ENCODE measurements around the gene PLCL2.
"Not testable (repeated sequence)": the region's sequence is repeated elsewhere in the genome, so short reads cannot be mapped to it uniquely, and the experiment has no call there.

The PLCL2 gene

GRCh38 chr3:17122758-17123157 is 238.0 kb downstream of the PLCL2 start:
- Histone ChIP-seq H3K9me3 (ENCODE audit: insufficient read depth, low read length, severe bottlenecking) (peaks cover 8% of the 10 kb centered on the region), H3K4me3 (ENCODE audit: low read depth in 1 of 2, low read length in 2 of 2) (no peak overlapping the region), H3K4me2 (ENCODE audit: insufficient read depth, low read length) (no peak overlapping the region), H3K9ac (ENCODE audit: low read depth, low read length) (no peak overlapping the region), H3K4me1 (ENCODE audit: insufficient read depth, low read length) (no peaks in the 10 kb centered on the region), H3K36me3 (ENCODE audit: insufficient read depth, low read length) (no peaks in the 10 kb centered on the region), H2AFZ (ENCODE audit: low read depth, low read length) (no peak overlapping the region), H4K20me1 (ENCODE audit: insufficient read depth, low read length) (no peaks in the 10 kb centered on the region), H3K27me3 (ENCODE audit: insufficient read depth, low read length, poor library complexity) (no peaks in the 10 kb centered on the region), H3K27ac (ENCODE audit: low read length) (no peak overlapping the region), H3K79me2 (ENCODE audit: insufficient read depth, low read length) (no peaks in the 10 kb centered on the region)
- DNase-seq (no peak), ATAC-seq (ENCODE audit: insufficient read depth, low read depth) (no peak)
- TF ChIP-seq CTCF (IDR thresholded peaks at IDR 0.05; ENCODE audit: borderline replicate concordance, extremely low read depth, low read length, poor library complexity, severe bottlenecking) = no peak
- TF ChIP-seq EZH2 (IDR thresholded peaks at IDR 0.05; ENCODE audit: borderline replicate concordance, low read depth, low read length, severe bottlenecking) = no peak

GRCh38 chr3:17125738-17126442 is 241.1 kb downstream of the PLCL2 start:
- Histone ChIP-seq H3K4me3 (ENCODE audit: low read depth in 1 of 2, low read length in 2 of 2) (no peak overlapping the region), H3K36me3 (ENCODE audit: insufficient read depth, low read length) (no peaks in the 10 kb centered on the region), H4K20me1 (ENCODE audit: insufficient read depth, low read length) (no peaks in the 10 kb centered on the region), H3K4me2 (ENCODE audit: insufficient read depth, low read length) (no peak overlapping the region), H3K27me3 (ENCODE audit: insufficient read depth, low read length, poor library complexity) (no peaks in the 10 kb centered on the region), H3K27ac (ENCODE audit: low read length) (no peak overlapping the region), H3K4me1 (ENCODE audit: insufficient read depth, low read length) (no peaks in the 10 kb centered on the region), H3K79me2 (ENCODE audit: insufficient read depth, low read length) (no peaks in the 10 kb centered on the region), H3K9me3 (ENCODE audit: insufficient read depth, low read length, severe bottlenecking) (peaks cover 8% of the 10 kb centered on the region), H3K9ac (ENCODE audit: low read depth, low read length) (no peak overlapping the region), H2AFZ (ENCODE audit: low read depth, low read length) (no peak overlapping the region)
- no peak for ATAC-seq (ENCODE audit: insufficient read depth, low read depth)
- TF ChIP-seq CTCF (IDR thresholded peaks at IDR 0.05; ENCODE audit: borderline replicate concordance, extremely low read depth, low read length, poor library complexity, severe bottlenecking) (no peak), EZH2 (IDR thresholded peaks at IDR 0.05; ENCODE audit: borderline replicate concordance, low read depth, low read length, severe bottlenecking) (no peak)
- DNase-seq = no peak

GRCh38 chr3:17128671-17129070 is 243.9 kb downstream of the PLCL2 start:
- not testable (repeated sequence) for H3K79me2 ChIP-seq (ENCODE audit: insufficient read depth, low read length); H3K27ac ChIP-seq (ENCODE audit: low read length); H3K9ac ChIP-seq (ENCODE audit: low read depth, low read length); H2AFZ ChIP-seq (ENCODE audit: low read depth, low read length); H3K36me3 ChIP-seq (ENCODE audit: insufficient read depth, low read length); H3K9me3 ChIP-seq (ENCODE audit: insufficient read depth, low read length, severe bottlenecking); H4K20me1 ChIP-seq (ENCODE audit: insufficient read depth, low read length); H3K4me1 ChIP-seq (ENCODE audit: insufficient read depth, low read length); DNase-seq; ATAC-seq (ENCODE audit: insufficient read depth, low read depth); H3K27me3 ChIP-seq (ENCODE audit: insufficient read depth, low read length, poor library complexity); H3K4me2 ChIP-seq (ENCODE audit: insufficient read depth, low read length); H3K4me3 ChIP-seq (ENCODE audit: low read depth in 1 of 2, low read length in 2 of 2)

- H3K27me3 ChIP-seq (ENCODE audit: insufficient read depth, low read length, poor library complexity) = no peaks in the 10 kb centered on the region
- H3K27ac ChIP-seq (ENCODE audit: low read length) = no peak overlapping the region
- no peaks in the 10 kb centered on the region for H3K36me3 ChIP-seq (ENCODE audit: insufficient read depth, low read length)
- ATAC-seq (ENCODE audit: insufficient read depth, low read depth) (no peak), DNase-seq (no peak)
- H4K20me1 ChIP-seq (ENCODE audit: insufficient read depth, low read length) = no peaks in the 10 kb centered on the region
- H3K79me2 ChIP-seq (ENCODE audit: insufficient read depth, low read length) = no peaks in the 10 kb centered on the region
- H3K9ac ChIP-seq (ENCODE audit: low read depth, low read length) = no peak overlapping the region
- H3K4me3 ChIP-seq (ENCODE audit: low read depth in 1 of 2, low read length in 2 of 2) = no peak overlapping the region
- no peak overlapping the region for H2AFZ ChIP-seq (ENCODE audit: low read depth, low read length)
- no peaks in the 10 kb centered on the region for H3K9me3 ChIP-seq (ENCODE audit: insufficient read depth, low read length, severe bottlenecking)
- no peaks in the 10 kb centered on the region for H3K4me1 ChIP-seq (ENCODE audit: insufficient read depth, low read length)
- no peak for TF ChIP-seq CTCF (IDR thresholded peaks at IDR 0.05; ENCODE audit: borderline replicate concordance, extremely low read depth, low read length, poor library complexity, severe bottlenecking)
- no peak for TF ChIP-seq EZH2 (IDR thresholded peaks at IDR 0.05; ENCODE audit: borderline replicate concordance, low read depth, low read length, severe bottlenecking)
- no peak overlapping the region for H3K4me2 ChIP-seq (ENCODE audit: insufficient read depth, low read length)
Measured at GRCh38 chr3:17129556-17129955, 244.8 kb downstream of the PLCL2 start.

Measured in DND-41 (cell line).